GM06990 (cell line): ENCODE measurements around the gene ATAD3C.
"Not testable (repeated sequence)": the region's sequence is repeated elsewhere in the genome, so short reads cannot be mapped to it uniquely, and the experiment has no call there.

ENCODE experiments used
- DNase-seq: peaks from one replicate; pipeline ENCODE4 v3.0.0-alpha.2; 2011; ENCODE audit not compliant: insufficient read length; ENCODE audit errors: extremely low read depth
- H3K27me3 ChIP-seq: replicated peaks from 2 replicates; pipeline ENCODE4 v1.6.0; 2011; ENCODE audit warnings: low read length; ENCODE audit not compliant: control insufficient read depth, insufficient read depth
- H3K36me3 ChIP-seq: 2 replicates; pipeline ENCODE4 v1.5.1; 2011; ENCODE audit warnings: low read length; ENCODE audit not compliant: control insufficient read depth, insufficient read depth
- H3K4me3 ChIP-seq: replicated peaks from 2 replicates; pipeline ENCODE4 v1.5.1; 2011; ENCODE audit warnings: low read depth, mild to moderate bottlenecking, control low read depth, low read length
- CTCF ChIP-seq: IDR thresholded peaks from 2 replicates; pipeline ENCODE4 v1.5.1; 2011; ENCODE audit warnings: low read length, control low read depth, mild to moderate bottlenecking, inconsistent platforms; ENCODE audit not compliant: insufficient read depth, poor library complexity, severe bottlenecking

Gene ATAD3C

GRCh38 chr1:1441002-1441888 lies 8.2 kb upstream of the ATAD3C start:
- Histone ChIP-seq H3K36me3 (no peaks in the 10 kb centered on the region), H3K27me3 (no peaks in the 10 kb centered on the region), H3K4me3 (no peak overlapping the region)
- DNase-seq, result peak; percentile 58
- peak; percentile 99 for TF ChIP-seq CTCF

GRCh38 chr1:1442069-1442770 lies 7.3 kb upstream of the ATAD3C start:
- Histone ChIP-seq H3K27me3 (no peaks in the 10 kb centered on the region), H3K36me3 (no peaks in the 10 kb centered on the region)

GRCh38 chr1:1446631-1447030 lies 2.9 kb upstream of the ATAD3C start:
- H3K4me3 ChIP-seq, H3K27me3 ChIP-seq, H3K36me3 ChIP-seq, DNase-seq: not testable (repeated sequence)

More at GRCh38 chr1:1442069-1442770, 7.3 kb upstream of the ATAD3C start:
- TF ChIP-seq CTCF, result no peak
- H3K4me3 ChIP-seq, result no peak overlapping the region
- no peak for DNase-seq

GRCh38 chr1:1450616-1451015 lies 1.1 kb downstream of the ATAD3C start:
- H3K4me3 ChIP-seq, H3K36me3 ChIP-seq, H3K27me3 ChIP-seq, DNase-seq: not testable (repeated sequence)

- no peak for TF ChIP-seq CTCF
- no peak for DNase-seq
Measured at GRCh38 chr1:1451696-1452364, 2.3 kb downstream of the ATAD3C start.

GRCh38 chr1:1452365-1452739 lies 2.9 kb downstream of the ATAD3C start:
- H3K36me3 ChIP-seq, DNase-seq, H3K4me3 ChIP-seq, H3K27me3 ChIP-seq: not testable (repeated sequence)

More at GRCh38 chr1:1451696-1452364, 2.3 kb downstream of the ATAD3C start:
- H3K27me3 ChIP-seq, result no peaks in the 10 kb centered on the region
- no peak overlapping the region for H3K4me3 ChIP-seq
- H3K36me3 ChIP-seq, result no peaks in the 10 kb centered on the region

- Histone ChIP-seq H3K27me3 (no peaks in the 10 kb centered on the region), H3K4me3 (no peak overlapping the region), H3K36me3 (no peaks in the 10 kb centered on the region)
- no peak for TF ChIP-seq CTCF
- DNase-seq, result no peak
Measured at GRCh38 chr1:1452882-1453281, 3.4 kb downstream of the ATAD3C start.

- H3K27me3 ChIP-seq, result not testable (repeated sequence)
Measured at GRCh38 chr1:1454286-1455056, 5.0 kb downstream of the ATAD3C start.

More at GRCh38 chr1:1454286-1455056, 5.0 kb downstream of the ATAD3C start:
- not testable (repeated sequence) for H3K4me3 ChIP-seq, DNase-seq, H3K36me3 ChIP-seq
